ENCODE data around the gene WDFY3. TPM values are rescaled to one million over a fixed set of nuclear protein-coding genes. Genes with fewer than 3 reads are reported as not detected.

WDFY3 gene
- total RNA-seq, 1 donor from 2014 or later: 89.5 TPM

GRCh38 chr4:84718699-84719098 lies 247.8 kb downstream of the WDFY3 start:
- H3K4me1 Mint-ChIP-seq (ENCODE audit: low read depth, unreplicated experiment): no peaks in the 10 kb centered on the region
- Histone ChIP-seq H3K27ac (ENCODE audit: low read depth, low read length) (no peak overlapping the region), H2AFZ (ENCODE audit: low read depth, low read length) (no peak overlapping the region), H3K9ac (ENCODE audit: low read length) (no peak overlapping the region), H3K27me3 (ENCODE audit: insufficient read depth, low read length) (no peaks in the 10 kb centered on the region), H3K9me3 (ENCODE audit: insufficient read depth, low read depth, low read length) (no peaks in the 10 kb centered on the region), H3K79me2 (ENCODE audit: insufficient read depth, low read length) (no peaks in the 10 kb centered on the region), H3K4me2 (ENCODE audit: low read length) (no peak overlapping the region), H4K20me1 (ENCODE audit: insufficient read depth, low read length) (no peaks in the 10 kb centered on the region), H3K36me3 (ENCODE audit: insufficient read depth, low read length) (peaks cover 20% of the 10 kb centered on the region), H3K4me1 (ENCODE audit: insufficient read depth, low read length) (no peaks in the 10 kb centered on the region), H3K4me3 (ENCODE audit: insufficient read depth, low read depth, low read length) (no peak overlapping the region)
- H3K9me3 Mint-ChIP-seq (ENCODE audit: unreplicated experiment): no peaks in the 10 kb centered on the region
- no peaks in the 10 kb centered on the region for H3K27me3 Mint-ChIP-seq (ENCODE audit: low read depth, unreplicated experiment)
- FAIRE-seq (no peak), DNase-seq (ENCODE audit: low read depth) (no peak)
- no peak for TF ChIP-seq CTCF (IDR thresholded peaks at IDR 0.05; ENCODE audit: insufficient read depth, low read depth, low read length)
- TF ChIP-seq EZH2 (IDR thresholded peaks at IDR 0.05; ENCODE audit: insufficient read depth, low read length): no peak
- H3K36me3 Mint-ChIP-seq (ENCODE audit: low read depth, unreplicated experiment): peaks cover 4% of the 10 kb centered on the region
- no peak overlapping the region for H3K4me3 Mint-ChIP-seq (ENCODE audit: unreplicated experiment)
- no peak overlapping the region for H3K27ac Mint-ChIP-seq (ENCODE audit: unreplicated experiment)

GRCh38 chr4:84710548-84710947 lies 255.9 kb downstream of the WDFY3 start:
- Histone ChIP-seq H3K4me2 (ENCODE audit: low read length) (no peak overlapping the region), H3K9me3 (ENCODE audit: insufficient read depth, low read depth, low read length) (no peaks in the 10 kb centered on the region), H3K4me1 (ENCODE audit: insufficient read depth, low read length) (no peaks in the 10 kb centered on the region), H3K9ac (ENCODE audit: low read length) (no peak overlapping the region), H3K27ac (ENCODE audit: low read depth, low read length) (no peak overlapping the region), H4K20me1 (ENCODE audit: insufficient read depth, low read length) (no peaks in the 10 kb centered on the region), H3K4me3 (ENCODE audit: insufficient read depth, low read depth, low read length) (no peak overlapping the region), H3K79me2 (ENCODE audit: insufficient read depth, low read length) (no peaks in the 10 kb centered on the region), H3K27me3 (ENCODE audit: insufficient read depth, low read length) (no peaks in the 10 kb centered on the region), H2AFZ (ENCODE audit: low read depth, low read length) (no peak overlapping the region), H3K36me3 (ENCODE audit: insufficient read depth, low read length) (peaks cover 41% of the 10 kb centered on the region)
- no peak for DNase-seq (ENCODE audit: low read depth)
- TF ChIP-seq EZH2 (IDR thresholded peaks at IDR 0.05; ENCODE audit: insufficient read depth, low read length): no peak
- TF ChIP-seq CTCF (IDR thresholded peaks at IDR 0.05; ENCODE audit: insufficient read depth, low read depth, low read length): no peak
- Mint-ChIP-seq H3K4me3 (ENCODE audit: unreplicated experiment) (no peak overlapping the region), H3K27ac (ENCODE audit: unreplicated experiment) (no peak overlapping the region), H3K9me3 (ENCODE audit: unreplicated experiment) (no peaks in the 10 kb centered on the region), H3K36me3 (ENCODE audit: low read depth, unreplicated experiment) (peaks cover 23% of the 10 kb centered on the region), H3K27me3 (ENCODE audit: low read depth, unreplicated experiment) (no peaks in the 10 kb centered on the region), H3K4me1 (ENCODE audit: low read depth, unreplicated experiment) (peaks cover 2% of the 10 kb centered on the region)
- peak; percentile 45 for FAIRE-seq

- peaks cover 25% of the 10 kb centered on the region for H3K36me3 Mint-ChIP-seq (ENCODE audit: low read depth, unreplicated experiment)
- no peak overlapping the region for H3K4me2 ChIP-seq (ENCODE audit: low read length)
- no peaks in the 10 kb centered on the region for H4K20me1 ChIP-seq (ENCODE audit: insufficient read depth, low read length)
- H3K27me3 Mint-ChIP-seq (ENCODE audit: low read depth, unreplicated experiment): no peaks in the 10 kb centered on the region
- H3K79me2 ChIP-seq (ENCODE audit: insufficient read depth, low read length): no peaks in the 10 kb centered on the region
- H2AFZ ChIP-seq (ENCODE audit: low read depth, low read length): no peak overlapping the region
- peak overlapping the region; percentile 83 for H3K27ac Mint-ChIP-seq (ENCODE audit: unreplicated experiment)
- H3K9me3 Mint-ChIP-seq (ENCODE audit: unreplicated experiment): no peaks in the 10 kb centered on the region
- no peaks in the 10 kb centered on the region for H3K4me1 ChIP-seq (ENCODE audit: insufficient read depth, low read length)
- H3K27ac ChIP-seq (ENCODE audit: low read depth, low read length): no peak overlapping the region
- H3K4me1 Mint-ChIP-seq (ENCODE audit: low read depth, unreplicated experiment): peaks cover 2% of the 10 kb centered on the region
- TF ChIP-seq EZH2 (IDR thresholded peaks at IDR 0.05; ENCODE audit: insufficient read depth, low read length) (no peak), CTCF (IDR thresholded peaks at IDR 0.05; ENCODE audit: insufficient read depth, low read depth, low read length) (no peak)
- H3K9me3 ChIP-seq (ENCODE audit: insufficient read depth, low read depth, low read length): no peaks in the 10 kb centered on the region
- FAIRE-seq: no peak
- no peak overlapping the region for H3K4me3 Mint-ChIP-seq (ENCODE audit: unreplicated experiment)
- H3K27me3 ChIP-seq (ENCODE audit: insufficient read depth, low read length): no peaks in the 10 kb centered on the region
- no peak overlapping the region for H3K4me3 ChIP-seq (ENCODE audit: insufficient read depth, low read depth, low read length)
- H3K9ac ChIP-seq (ENCODE audit: low read length): no peak overlapping the region
- no peak for DNase-seq (ENCODE audit: low read depth)
- H3K36me3 ChIP-seq (ENCODE audit: insufficient read depth, low read length): peaks cover 43% of the 10 kb centered on the region
Measured at GRCh38 chr4:84708406-84709135, 257.9 kb downstream of the WDFY3 start.
